KOPT-K1 (cell line): Measurements from ENCODE around the gene STYXL2.
A peak's percentile ranks its signal among the peaks of the same experiment; 100 is the strongest.

ENCODE experiments used
- H3K27ac ChIP-seq: fragments of 200-600 bp; sonication (generic); 2 replicates; pipeline ENCODE4 v1.5.1; 2016; ENCODE audit warnings: antibody characterized with exemption, mild to moderate bottlenecking, low read depth, low read length; ENCODE audit not compliant: poor library complexity, severe bottlenecking
- H3K36me3 ChIP-seq: fragments of 200-600 bp; sonication (generic); 2 replicates; pipeline ENCODE4 v1.5.1; 2017; ENCODE audit warnings: antibody characterized with exemption, mild to moderate bottlenecking, low read length, moderate library complexity; ENCODE audit not compliant: insufficient read depth
- H3K9me3 ChIP-seq: fragments of 200-600 bp; sonication (generic); 2 replicates; pipeline ENCODE4 v1.5.1; 2017; ENCODE audit warnings: antibody characterized with exemption, low read length, mild to moderate bottlenecking; ENCODE audit not compliant: insufficient read depth, poor library complexity, severe bottlenecking

STYXL2 gene

GRCh38 chr1:167088746-167089417 is 5.0 kb upstream of the STYXL2 start:
- H3K27ac ChIP-seq, result peak overlapping the region; percentile 9
- no peaks in the 10 kb centered on the region for H3K36me3 ChIP-seq
- no peaks in the 10 kb centered on the region for H3K9me3 ChIP-seq

- H3K27ac ChIP-seq, result peak overlapping the region; percentile 63
Measured at GRCh38 chr1:167089939-167090313, 3.9 kb upstream of the STYXL2 start.

DNA sequence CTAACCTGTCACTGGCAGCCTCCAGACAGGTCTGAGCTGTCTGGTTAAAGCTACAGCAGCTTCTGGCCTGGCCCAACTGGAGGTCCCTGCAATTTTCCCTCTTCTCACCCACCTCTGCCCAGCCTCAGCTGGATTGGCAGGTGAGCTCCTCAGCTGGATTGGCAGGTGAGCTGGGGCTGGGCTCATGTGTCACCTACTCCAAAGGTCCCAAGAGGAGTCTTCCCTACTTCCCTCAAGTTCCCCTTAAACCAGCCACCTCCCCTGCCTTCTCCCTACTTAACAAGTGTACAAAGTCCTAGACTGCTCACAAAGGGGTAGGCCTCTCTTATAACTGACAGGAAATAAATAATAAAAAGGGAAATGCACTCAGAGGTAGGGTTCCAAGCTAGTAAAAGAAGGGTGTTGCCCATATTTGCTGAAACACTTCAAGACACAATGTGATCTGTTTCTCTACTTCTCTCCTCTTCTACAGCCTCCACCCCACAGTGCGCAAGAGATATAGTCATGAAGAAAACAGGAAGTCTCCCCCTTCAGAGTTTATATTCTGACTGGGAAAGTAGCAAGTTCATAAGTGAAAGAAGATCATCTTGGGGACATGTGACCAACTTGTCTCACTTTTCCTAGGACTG is 3.4 kb upstream of the STYXL2 start, which contains the start of gene GPA33:
GPA33 (minus strand) TSS at position 64 of the 629 bp plus-strand sequence. CDS start 90 bp downstream, outside the sequence.
- H3K27ac ChIP-seq, result peak within 1 kb of the TSS; percentile 63
- no peaks in the 10 kb centered on the region for H3K9me3 ChIP-seq
- no peaks in the 10 kb centered on the region for H3K36me3 ChIP-seq

More at GRCh38 chr1:167089939-167090313, 3.9 kb upstream of the STYXL2 start:
- H3K9me3 ChIP-seq, result no peaks in the 10 kb centered on the region
- H3K36me3 ChIP-seq, result no peaks in the 10 kb centered on the region

DNA sequence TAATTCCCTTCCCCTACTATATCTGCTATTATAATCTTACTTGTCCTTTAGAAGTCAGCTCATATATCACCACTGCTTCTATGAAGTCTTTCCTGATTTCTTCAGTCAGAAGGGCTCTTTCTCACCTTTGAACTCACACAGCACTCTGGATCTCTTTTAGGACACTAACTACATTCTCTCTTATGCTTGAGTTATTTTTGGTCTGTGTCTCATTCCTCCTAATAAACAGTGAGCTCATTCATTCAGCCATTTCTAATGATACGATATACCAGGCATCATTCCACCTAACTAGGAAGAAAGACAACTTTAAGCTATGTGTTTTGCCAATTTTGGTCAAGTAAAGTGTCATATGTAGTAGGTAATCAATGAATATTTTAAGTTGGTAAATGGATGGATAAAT is 1.2 kb upstream of the STYXL2 start:
- Histone ChIP-seq H3K27ac (no peak overlapping the region), H3K9me3 (no peaks in the 10 kb centered on the region), H3K36me3 (no peaks in the 10 kb centered on the region)

DNA sequence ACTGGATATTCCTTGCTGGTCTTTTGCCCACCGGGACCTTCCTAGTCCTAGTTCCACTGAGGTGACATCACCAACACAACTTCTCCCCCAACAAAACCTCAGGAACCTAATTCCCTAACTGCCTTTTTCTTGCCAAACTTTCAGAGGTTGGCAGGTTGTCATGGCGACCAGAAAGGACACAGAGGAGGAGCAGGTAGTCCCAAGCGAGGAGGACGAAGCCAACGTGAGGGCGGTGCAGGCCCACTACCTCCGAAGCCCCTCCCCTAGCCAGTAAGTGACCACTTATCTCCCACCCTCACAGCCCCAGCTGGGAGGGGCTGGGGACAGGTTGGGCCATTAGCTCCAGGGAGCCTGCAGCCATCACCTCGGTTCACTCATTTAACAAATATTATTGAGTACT is 815 bp downstream of the STYXL2 start:
- Histone ChIP-seq H3K27ac (no peak overlapping the region), H3K36me3 (no peaks in the 10 kb centered on the region), H3K9me3 (no peaks in the 10 kb centered on the region)

GRCh38 chr1:167095368-167095767 is 1.5 kb downstream of the STYXL2 start:
- no peaks in the 10 kb centered on the region for H3K36me3 ChIP-seq
- H3K9me3 ChIP-seq, result no peaks in the 10 kb centered on the region
- no peak overlapping the region for H3K27ac ChIP-seq

DNA sequence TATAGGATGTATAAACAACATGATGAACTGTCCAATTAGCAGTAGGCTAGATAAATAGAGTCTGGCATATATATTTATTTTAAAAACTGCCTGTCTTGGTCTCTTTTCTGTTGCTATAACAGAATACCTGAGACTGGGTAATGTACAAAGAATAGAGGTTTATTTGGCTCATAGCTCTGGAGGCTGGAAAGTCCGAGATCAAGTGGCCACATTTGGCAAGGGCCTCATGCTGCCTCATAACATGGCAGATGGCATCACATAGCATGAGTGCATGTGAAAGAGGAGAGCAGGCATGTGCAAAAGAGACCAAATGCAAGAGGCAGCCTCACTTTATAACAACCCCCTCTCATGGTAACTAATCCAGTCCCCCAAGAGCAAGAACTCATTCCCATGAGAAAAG is 6.0 kb downstream of the STYXL2 start:
- Histone ChIP-seq H3K9me3 (no peaks in the 10 kb centered on the region), H3K27ac (no peak overlapping the region), H3K36me3 (no peaks in the 10 kb centered on the region)

GRCh38 chr1:167100730-167101129 is 6.9 kb downstream of the STYXL2 start:
- Histone ChIP-seq H3K9me3 (no peaks in the 10 kb centered on the region), H3K27ac (no peak overlapping the region), H3K36me3 (no peaks in the 10 kb centered on the region)

DNA sequence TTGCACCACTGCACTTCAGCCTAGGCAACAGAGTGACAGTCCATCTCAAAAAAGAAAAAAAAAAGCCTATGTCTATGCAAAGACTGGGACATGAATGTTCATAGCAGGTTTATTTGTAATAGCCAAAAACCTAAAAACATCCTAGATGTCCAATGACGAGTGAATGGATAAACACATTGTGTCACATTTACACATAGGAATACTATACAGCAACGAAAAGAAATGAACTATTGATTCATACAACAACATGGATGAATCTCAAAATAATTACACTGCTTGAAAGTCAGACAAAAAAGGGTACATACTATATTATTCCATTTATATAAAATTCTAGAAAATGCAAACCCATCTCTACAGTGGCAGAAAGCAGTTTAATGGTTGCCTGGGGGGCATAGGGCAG is 7.9 kb downstream of the STYXL2 start:
- Histone ChIP-seq H3K36me3 (no peaks in the 10 kb centered on the region), H3K9me3 (no peaks in the 10 kb centered on the region), H3K27ac (no peak overlapping the region)

DNA sequence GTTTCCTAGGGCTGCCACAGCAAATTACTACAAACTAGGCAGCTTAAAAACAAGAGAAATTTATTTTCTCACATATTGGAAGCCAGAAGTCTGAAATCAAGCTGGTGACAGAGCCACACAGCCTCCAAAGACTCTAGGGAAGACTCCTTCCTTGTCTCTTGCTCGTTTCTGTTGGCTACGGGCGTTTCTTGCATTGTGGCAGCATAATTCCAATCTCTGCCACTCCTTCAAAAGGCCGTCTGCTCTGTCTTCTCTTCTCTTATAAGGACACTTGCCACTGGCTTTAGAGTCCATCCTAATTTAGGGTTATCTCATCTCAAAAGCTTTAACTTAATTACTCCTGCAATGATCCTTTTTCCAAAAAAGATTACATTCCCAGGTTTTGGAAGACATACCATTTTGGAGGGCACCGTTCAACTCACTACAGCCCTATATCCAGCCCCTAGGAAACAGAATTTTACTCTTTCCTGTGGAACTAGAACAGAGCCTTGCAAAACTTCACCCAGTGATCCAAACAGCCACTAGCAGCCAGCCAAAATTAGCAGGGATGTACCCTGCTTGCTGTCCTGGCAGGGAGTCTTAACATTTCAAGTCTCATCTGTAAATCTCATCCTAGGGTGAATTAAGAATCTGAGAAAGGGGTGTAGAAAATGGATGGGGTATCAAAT is 9.2 kb downstream of the STYXL2 start:
- H3K36me3 ChIP-seq, result no peaks in the 10 kb centered on the region
- no peak overlapping the region for H3K27ac ChIP-seq
- no peaks in the 10 kb centered on the region for H3K9me3 ChIP-seq

- Histone ChIP-seq H3K36me3 (no peaks in the 10 kb centered on the region), H3K9me3 (no peaks in the 10 kb centered on the region), H3K27ac (peak overlapping the region; percentile 63)
Measured at GRCh38 chr1:167104256-167104633, 10.4 kb downstream of the STYXL2 start.

- no peaks in the 10 kb centered on the region for H3K9me3 ChIP-seq
- H3K36me3 ChIP-seq, result no peaks in the 10 kb centered on the region
- peak overlapping the region; percentile 32 for H3K27ac ChIP-seq
Measured at GRCh38 chr1:167105271-167106118, 11.6 kb downstream of the STYXL2 start.

DNA sequence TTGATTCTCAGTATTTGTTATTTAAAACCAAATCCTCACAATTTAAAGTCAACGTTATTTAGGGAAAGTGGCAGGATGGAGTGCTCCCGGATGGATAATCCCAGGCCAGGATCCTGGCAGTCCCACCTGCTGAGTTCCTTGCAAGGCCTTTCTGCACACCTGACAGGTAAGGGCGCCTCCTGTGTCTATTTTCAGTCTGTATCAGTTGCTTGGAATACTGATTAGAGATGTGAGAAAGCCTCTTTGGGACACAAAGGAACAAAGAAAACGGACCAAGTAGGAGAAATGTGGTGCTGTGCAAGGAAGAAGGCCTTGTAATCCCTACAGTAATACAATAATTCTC is 12.2 kb downstream of the STYXL2 start:
- Histone ChIP-seq H3K36me3 (no peaks in the 10 kb centered on the region), H3K9me3 (no peaks in the 10 kb centered on the region), H3K27ac (peak overlapping the region; percentile 32)

- Histone ChIP-seq H3K27ac (no peak overlapping the region), H3K9me3 (no peaks in the 10 kb centered on the region), H3K36me3 (no peaks in the 10 kb centered on the region)
Measured at GRCh38 chr1:167107456-167107855, 13.6 kb downstream of the STYXL2 start.

DNA sequence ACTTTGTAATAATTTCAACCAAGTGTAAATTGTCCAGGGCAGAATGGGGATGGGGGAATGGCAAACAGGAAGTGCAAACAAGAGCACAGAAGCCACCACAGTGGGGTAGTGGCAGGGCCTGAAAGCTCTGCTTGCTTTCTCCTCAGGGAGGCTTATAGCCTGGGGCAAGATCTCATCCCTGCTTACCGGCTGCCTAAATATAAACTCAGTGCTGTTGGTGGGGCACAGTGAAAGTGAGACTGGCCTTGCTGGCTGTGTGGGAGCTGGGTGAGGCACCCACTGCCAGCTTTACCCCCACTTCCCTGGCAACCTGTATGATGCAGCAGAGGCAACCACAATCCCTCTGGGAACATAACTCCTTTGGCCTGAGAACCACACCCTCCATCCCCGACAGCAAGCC is 15.2 kb downstream of the STYXL2 start:
- Histone ChIP-seq H3K27ac (peak overlapping the region; percentile 79), H3K36me3 (no peaks in the 10 kb centered on the region), H3K9me3 (no peaks in the 10 kb centered on the region)
